ENCODE results near the gene EFCAB6.

Gene EFCAB6

GRCh38 chr22:43521716-43522115, 290.4 kb downstream of the EFCAB6 start:
- no peak overlapping the region for H2AFZ ChIP-seq (ENCODE audit: low read length)
- no peaks in the 10 kb centered on the region for H3F3A ChIP-seq (ENCODE audit: low read depth)
- no peaks in the 10 kb centered on the region for H3K9me2 ChIP-seq (replicated peaks; ENCODE audit: low read depth, low read length)
- no peaks in the 10 kb centered on the region for H3K4me1 ChIP-seq (ENCODE audit: insufficient read depth, low read length, poor library complexity, severe bottlenecking)
- no peak overlapping the region for H3K4me3 ChIP-seq (ENCODE audit: low read length, poor library complexity, severe bottlenecking)
- no peaks in the 10 kb centered on the region for H3K79me2 ChIP-seq (ENCODE audit: insufficient read depth, low read length)
- TF ChIP-seq EZH2phosphoT487 (IDR thresholded peaks at IDR 0.05; ENCODE audit: borderline replicate concordance): no peak
- no peak for TF ChIP-seq CTCF (conservative IDR thresholded peaks at IDR 0.05; ENCODE audit: low read length)
- no peaks in the 10 kb centered on the region for H3K27me3 ChIP-seq (ENCODE audit: insufficient read depth, low read length, poor library complexity, severe bottlenecking)
- no peaks in the 10 kb centered on the region for H4K20me1 ChIP-seq (ENCODE audit: insufficient read depth, low read length, poor library complexity, severe bottlenecking)
- no peak overlapping the region for H3K9ac ChIP-seq (ENCODE audit: low read depth, low read length, poor library complexity, severe bottlenecking)
- H3K36me3 ChIP-seq (ENCODE audit: insufficient read depth, low read length): no peaks in the 10 kb centered on the region
- no peak overlapping the region for H3K4me2 ChIP-seq (ENCODE audit: low read depth, low read length, poor library complexity, severe bottlenecking)
- H3K9me3 ChIP-seq (ENCODE audit: insufficient read depth, low read depth, low read length): no peaks in the 10 kb centered on the region

- Histone ChIP-seq H3K27me3 (ENCODE audit: insufficient read depth, low read length, poor library complexity, severe bottlenecking) (no peaks in the 10 kb centered on the region), H4K20me1 (ENCODE audit: insufficient read depth, low read length, poor library complexity, severe bottlenecking) (no peaks in the 10 kb centered on the region), H3K4me2 (ENCODE audit: low read depth, low read length, poor library complexity, severe bottlenecking) (no peak overlapping the region), H3F3A (ENCODE audit: low read depth) (no peaks in the 10 kb centered on the region), H3K9ac (ENCODE audit: low read depth, low read length, poor library complexity, severe bottlenecking) (no peak overlapping the region), H3K4me3 (ENCODE audit: low read length, poor library complexity, severe bottlenecking) (no peak overlapping the region), H3K79me2 (ENCODE audit: insufficient read depth, low read length) (no peaks in the 10 kb centered on the region), H3K9me2 (replicated peaks; ENCODE audit: low read depth, low read length) (no peaks in the 10 kb centered on the region), H3K4me1 (ENCODE audit: insufficient read depth, low read length, poor library complexity, severe bottlenecking) (no peaks in the 10 kb centered on the region), H3K9me3 (ENCODE audit: insufficient read depth, low read depth, low read length) (no peaks in the 10 kb centered on the region), H2AFZ (ENCODE audit: low read length) (no peak overlapping the region), H3K36me3 (ENCODE audit: insufficient read depth, low read length) (no peaks in the 10 kb centered on the region)
- no peak for TF ChIP-seq CTCF (conservative IDR thresholded peaks at IDR 0.05; ENCODE audit: low read length)
- TF ChIP-seq EZH2phosphoT487 (IDR thresholded peaks at IDR 0.05; ENCODE audit: borderline replicate concordance): no peak
Measured at GRCh38 chr22:43520632-43521039, 291.5 kb downstream of the EFCAB6 start.

GRCh38 chr22:43516996-43517635, 295.0 kb downstream of the EFCAB6 start:
- H3K4me3 ChIP-seq (ENCODE audit: low read length, poor library complexity, severe bottlenecking): no peak overlapping the region
- H4K20me1 ChIP-seq (ENCODE audit: insufficient read depth, low read length, poor library complexity, severe bottlenecking): no peaks in the 10 kb centered on the region
- H3K27me3 ChIP-seq (ENCODE audit: insufficient read depth, low read length, poor library complexity, severe bottlenecking): no peaks in the 10 kb centered on the region
- no peaks in the 10 kb centered on the region for H3K9me3 ChIP-seq (ENCODE audit: insufficient read depth, low read depth, low read length)
- no peak overlapping the region for H3K4me2 ChIP-seq (ENCODE audit: low read depth, low read length, poor library complexity, severe bottlenecking)
- TF ChIP-seq EZH2phosphoT487 (IDR thresholded peaks at IDR 0.05; ENCODE audit: borderline replicate concordance) (no peak), CTCF (conservative IDR thresholded peaks at IDR 0.05; ENCODE audit: low read length) (no peak)
- H2AFZ ChIP-seq (ENCODE audit: low read length): no peak overlapping the region
- no peak overlapping the region for H3K9ac ChIP-seq (ENCODE audit: low read depth, low read length, poor library complexity, severe bottlenecking)
- H3K36me3 ChIP-seq (ENCODE audit: insufficient read depth, low read length): no peaks in the 10 kb centered on the region
- no peaks in the 10 kb centered on the region for H3F3A ChIP-seq (ENCODE audit: low read depth)
- no peaks in the 10 kb centered on the region for H3K79me2 ChIP-seq (ENCODE audit: insufficient read depth, low read length)
- H3K4me1 ChIP-seq (ENCODE audit: insufficient read depth, low read length, poor library complexity, severe bottlenecking): no peaks in the 10 kb centered on the region
- no peaks in the 10 kb centered on the region for H3K9me2 ChIP-seq (replicated peaks; ENCODE audit: low read depth, low read length)
